ENCODE results near the gene DNAI2. TPM values are rescaled to one million over a fixed set of nuclear protein-coding genes. Genes with fewer than 3 reads are reported as not detected.
A peak's percentile ranks its signal among the peaks of the same experiment; 100 is the strongest.
"Not testable (repeated sequence)": the region's sequence is repeated elsewhere in the genome, so short reads cannot be mapped to it uniquely, and the experiment has no call there.

Gene DNAI2
- total and polyA plus RNA-seq, 12 donors = 0.06 to 0.26 (median 0.14) TPM; not detected in 9

GRCh38 chr17:74274709-74275340 is 791 bp downstream of the DNAI2 start:
- Histone ChIP-seq H3K27me3 (peaks cover 15% of the 10 kb centered on the region), H3K4me3 (no peak overlapping the region), H3K9me3 (replicated peaks in 1 of 3) (no peaks in the 10 kb centered on the region), H3K4me1 (replicated peaks in 1 of 2) (peaks cover 0 to 9% of the 10 kb centered on the region in 2 donors), H3K36me3 (replicated peaks in 1 of 2) (no peaks in the 10 kb centered on the region), H3K27ac (no peak overlapping the region)
- 48 to 58% (median 52%) methylated on average over 14 of the region's 14 CpGs for WGBS, 4 donors
- DNase-seq = no peak
- TF ChIP-seq POLR2A (IDR thresholded peaks at IDR 0.05) = no peak
- TF ChIP-seq CTCF (IDR thresholded peaks at IDR 0.05) = no peak
- intact Hi-C loops (cut with DNase I) = loop anchor here in 1 of 2 donors (10.0 kb wide), 1 partner anchor 60 kb away; the partner anchor contains the start of gene TTYH2

GRCh38 chr17:74276051-74276476 is 2.0 kb downstream of the DNAI2 start:
- TF ChIP-seq CTCF (IDR thresholded peaks at IDR 0.05) = no peak
- TF ChIP-seq POLR2A (IDR thresholded peaks at IDR 0.05) = no peak
- Histone ChIP-seq H3K4me1 (replicated peaks in 1 of 2) (peaks cover 0 to 9% of the 10 kb centered on the region in 2 donors), H3K9me3 (replicated peaks in 1 of 3) (no peaks in the 10 kb centered on the region), H3K27ac (peak overlapping the region in 2 of 5 donors; percentile 23 to 26), H3K36me3 (replicated peaks in 1 of 2) (no peaks in the 10 kb centered on the region), H3K4me3 (no peak overlapping the region), H3K27me3 (peaks cover 15% of the 10 kb centered on the region)
- DNase-seq = no peak
- intact Hi-C loops (cut with DNase I) = loop anchor here in 1 of 2 donors (10.0 kb wide), 1 partner anchor 61 kb away; the partner anchor contains the start of gene TTYH2
- WGBS, 4 donors = 57 to 80% (median 61%) methylated on average over 12 of the region's 12 CpGs

GRCh38 chr17:74276541-74277009 is 2.5 kb downstream of the DNAI2 start:
- H3K36me3 ChIP-seq (replicated peaks in 1 of 2) = no peaks in the 10 kb centered on the region
- intact Hi-C loops (cut with DNase I) = loop anchor here in 1 of 2 donors (10.0 kb wide), 1 partner anchor 62 kb away; the partner anchor contains the start of gene TTYH2
- DNase-seq = no peak
- no peaks in the 10 kb centered on the region for H3K9me3 ChIP-seq (replicated peaks in 1 of 3)
- no peak overlapping the region for H3K4me3 ChIP-seq
- peaks cover 0 to 9% of the 10 kb centered on the region in 2 donors for H3K4me1 ChIP-seq (replicated peaks in 1 of 2)
- WGBS, 4 donors = 50 to 72% (median 62%) methylated on average over 4 to 5 of the region's 5 CpGs
- peaks cover 15% of the 10 kb centered on the region for H3K27me3 ChIP-seq
- H3K27ac ChIP-seq = peak overlapping the region in 2 of 5 donors; percentile 23 to 26
- TF ChIP-seq POLR2A (IDR thresholded peaks at IDR 0.05) (no peak), CTCF (IDR thresholded peaks at IDR 0.05) (no peak)

GRCh38 chr17:74277935-74278334 is 3.9 kb downstream of the DNAI2 start:
- no peak for DNase-seq
- Histone ChIP-seq H3K4me3 (no peak overlapping the region), H3K36me3 (replicated peaks in 1 of 2) (no peaks in the 10 kb centered on the region), H3K27me3 (peaks cover 15% of the 10 kb centered on the region), H3K4me1 (replicated peaks in 1 of 2) (peaks cover 5 to 9% of the 10 kb centered on the region in 2 donors), H3K27ac (no peak overlapping the region), H3K9me3 (replicated peaks in 1 of 3) (no peaks in the 10 kb centered on the region)
- 67 to 88% (median 74%) methylated on average over 1 of the region's 1 CpG for WGBS, 4 donors
- TF ChIP-seq CTCF (IDR thresholded peaks at IDR 0.05) (no peak), POLR2A (IDR thresholded peaks at IDR 0.05) (no peak)
- intact Hi-C loops (cut with DNase I) = loop anchor here in 1 of 2 donors (10.0 kb wide), 1 partner anchor 63 kb away; the partner anchor contains the start of gene TTYH2

GRCh38 chr17:74279617-74280016 is 5.6 kb downstream of the DNAI2 start:
- DNase-seq; H3K27me3 ChIP-seq; H3K36me3 ChIP-seq (replicated peaks in 1 of 2); H3K27ac ChIP-seq; H3K4me3 ChIP-seq; H3K9me3 ChIP-seq (replicated peaks in 1 of 3); H3K4me1 ChIP-seq (replicated peaks in 1 of 2): not testable (repeated sequence)
- WGBS, 4 donors = 83 to 100% (median 93%) methylated on average over 7 of the region's 7 CpGs
- intact Hi-C loops (cut with DNase I) = loop anchor here in 1 of 2 donors (10.0 kb wide), 1 partner anchor 65 kb away; the partner anchor contains the start of gene TTYH2
